Motor neuron (in vitro differentiated cells): ENCODE measurements around the gene TAOK1. TPM values are rescaled to one million over a fixed set of nuclear protein-coding genes. Genes with fewer than 3 reads are reported as not detected.

Experiments
- ATAC-seq, 8 experiments: fragments of 200-7000 bp; cut with Tn5 transposase; replicated peaks in 6 of 8; 2 replicates each; pipeline ENCODE4 v1.8.0; 2021; ENCODE audit warnings: mild to moderate bottlenecking in 8 of 8, moderate library complexity in 8 of 8
- H3K27ac ChIP-seq, 2 donors: fragments of 250-450 bp; sonication (Bioruptor Pico); 2 replicates each; pipeline ENCODE4 v1.9.0; 2021; ENCODE audit warnings: antibody characterized with exemption in 2 of 2, mild to moderate bottlenecking in 2 of 2, moderate library complexity in 1 of 2
- H3K4me1 ChIP-seq, 2 donors: fragments of 250-450 bp; sonication (Bioruptor Pico); replicated peaks in 1 of 2; 2 replicates each; pipeline ENCODE4 v1.6.1; 2021; ENCODE audit warnings: antibody characterized with exemption in 2 of 2, mild to moderate bottlenecking in 2 of 2, moderate library complexity in 1 of 2
- H3K4me3 ChIP-seq, 5 donors: fragments of 250-450 bp; sonication (Bioruptor Pico); 2 replicates each; pipeline ENCODE4 v1.9.0; 2021; ENCODE audit warnings: antibody characterized with exemption in 5 of 5, mild to moderate bottlenecking in 5 of 5, moderate library complexity in 4 of 5
- WGBS, 10 experiments: fragments of 450-650 bp; shearing (Covaris generic); methylation state at CpG; one replicate each; pipeline ENCODE4 v1.0.0; 2022; 5-methylcytosine and 5-hydroxymethylcytosine counted together
- in situ Hi-C, 9 experiments: fragments of 400-800 bp; cut with MboI; loops; one replicate each; pipeline ENCODE4 v1.15.0; 2021; ENCODE audit warnings: low sequenced_read_pairs in 9 of 9, low pct_unique_long_range_greater_than_20kb in 2 of 9; ENCODE audit not compliant: unreplicated experiment in 9 of 9
- total RNA-seq, 8 experiments: library from RNA; unstranded; fragments of 300-600 nt; gene quantifications; 2 replicates each; pipeline versions ENCODE4 v1.2.3 to v1.2.4, GENCODE V29; 2022

The TAOK1 gene
- total RNA-seq, 8 experiments from 2014 or later = 31.1 to 77.9 (median 49.9) TPM

DNA sequence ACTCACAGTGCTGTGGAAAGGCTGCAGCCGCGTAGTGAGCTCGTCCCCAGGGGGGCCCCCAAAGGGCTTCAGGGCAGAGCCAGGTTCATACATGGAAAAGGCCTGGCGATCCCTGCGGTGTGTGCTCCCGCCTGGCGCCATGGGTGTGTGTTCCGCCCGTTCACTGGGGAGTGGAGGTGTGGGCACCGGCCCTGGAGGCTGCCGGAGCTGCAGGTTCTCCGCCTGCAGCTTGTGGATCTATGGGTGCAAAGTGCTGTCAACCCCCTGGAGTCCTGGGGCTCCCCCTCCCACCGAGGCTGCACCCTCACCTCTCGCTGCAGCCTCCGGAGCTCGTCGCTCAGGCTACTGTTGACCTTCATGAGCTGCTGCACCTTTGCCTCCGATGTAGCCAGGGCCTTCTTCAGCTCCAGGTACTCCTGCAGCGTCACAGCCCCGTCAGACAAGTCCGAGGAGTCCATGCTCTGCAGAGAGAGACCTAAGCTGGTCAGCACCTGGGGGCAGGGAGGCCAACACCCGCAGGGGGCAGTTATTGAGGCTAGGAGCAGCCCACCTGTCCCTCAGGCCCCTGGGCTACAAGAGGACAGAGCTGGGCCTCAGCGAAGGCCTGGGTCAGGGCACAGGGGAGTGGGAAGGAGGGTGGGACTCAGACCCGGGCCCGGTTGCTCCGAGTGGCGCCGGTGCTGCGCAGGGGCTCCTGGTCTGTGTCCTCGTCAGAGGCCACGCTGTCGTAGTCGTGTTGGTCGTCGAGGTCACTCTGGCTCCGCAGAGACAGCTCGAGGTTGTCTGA is 186.2 kb downstream of the TAOK1 start:
- H3K4me1 ChIP-seq = peaks cover 13 to 18% of the 10 kb centered on the region in 2 donors
- WGBS, 10 experiments = 67 to 100% (median 92%) methylated on average over 2 to 5 of the region's 37 CpGs; no CpG with 5 or more reads in 5 of the 10 experiments
- no peak overlapping the region for H3K4me3 ChIP-seq
- no peak overlapping the region for H3K27ac ChIP-seq
- in situ Hi-C loops = no loop called here
- ATAC-seq = no peak

- 83 to 100% (median 100%) methylated on average over 1 to 4 of the region's 9 CpGs; no CpG with 5 or more reads in 4 of the 10 experiments for WGBS, 10 experiments
- H3K4me3 ChIP-seq = no peak overlapping the region
- no peak for ATAC-seq
- in situ Hi-C loops = no loop called here
- no peak overlapping the region for H3K27ac ChIP-seq
- H3K4me1 ChIP-seq = peaks cover 18 to 23% of the 10 kb centered on the region in 2 donors
Observed at GRCh38 chr17:29577001-29577370, 186.8 kb downstream of the TAOK1 start.

- Histone ChIP-seq H3K4me1 (peaks cover 14 to 17% of the 10 kb centered on the region in 2 donors), H3K4me3 (no peak overlapping the region)
- in situ Hi-C loops = no loop called here
Observed at GRCh38 chr17:29577385-29578211, 187.4 kb downstream of the TAOK1 start.

GRCh38 chr17:29578626-29579485 is 188.7 kb downstream of the TAOK1 start:
- Histone ChIP-seq H3K4me3 (no peak overlapping the region), H3K27ac (no peak overlapping the region), H3K4me1 (peaks cover 11 to 12% of the 10 kb centered on the region in 2 donors)
- ATAC-seq = no peak
- WGBS, 10 experiments = 60 to 100% (median 100%) methylated on average over 2 to 5 of the region's 14 CpGs; no CpG with 5 or more reads in 5 of the 10 experiments
- in situ Hi-C loops = no loop called here

More at GRCh38 chr17:29577385-29578211, 187.4 kb downstream of the TAOK1 start:
- WGBS, 10 experiments = 50 to 100% (median 77%) methylated on average over 1 to 10 of the region's 22 CpGs; no CpG with 5 or more reads in 4 of the 10 experiments
- H3K27ac ChIP-seq = no peak overlapping the region
- ATAC-seq = peak in 1 of 8 experiments; percentile 36

- in situ Hi-C loops = no loop called here
- 40 to 100% (median 100%) methylated on average over 1 to 5 of the region's 15 CpGs; no CpG with 5 or more reads in 3 of the 10 experiments for WGBS, 10 experiments
- Histone ChIP-seq H3K4me1 (peaks cover 20 to 25% of the 10 kb centered on the region in 2 donors), H3K4me3 (no peak overlapping the region), H3K27ac (no peak overlapping the region)
- peak; percentile 73 to 98 (median 83) for ATAC-seq
Observed at GRCh38 chr17:29579866-29580771, 190.0 kb downstream of the TAOK1 start.

GRCh38 chr17:29581583-29582253 is 191.6 kb downstream of the TAOK1 start:
- ATAC-seq = peak in 5 of 8 experiments; percentile 16 to 49 (median 33)
- in situ Hi-C loops = no loop called here
- H3K4me1 ChIP-seq = peaks cover 20 to 27% of the 10 kb centered on the region in 2 donors
- no peak overlapping the region for H3K4me3 ChIP-seq
- no peak overlapping the region for H3K27ac ChIP-seq
- WGBS, 10 experiments = 80 to 100% (median 80%) methylated on average over 1 to 3 of the region's 20 CpGs; no CpG with 5 or more reads in 7 of the 10 experiments

DNA sequence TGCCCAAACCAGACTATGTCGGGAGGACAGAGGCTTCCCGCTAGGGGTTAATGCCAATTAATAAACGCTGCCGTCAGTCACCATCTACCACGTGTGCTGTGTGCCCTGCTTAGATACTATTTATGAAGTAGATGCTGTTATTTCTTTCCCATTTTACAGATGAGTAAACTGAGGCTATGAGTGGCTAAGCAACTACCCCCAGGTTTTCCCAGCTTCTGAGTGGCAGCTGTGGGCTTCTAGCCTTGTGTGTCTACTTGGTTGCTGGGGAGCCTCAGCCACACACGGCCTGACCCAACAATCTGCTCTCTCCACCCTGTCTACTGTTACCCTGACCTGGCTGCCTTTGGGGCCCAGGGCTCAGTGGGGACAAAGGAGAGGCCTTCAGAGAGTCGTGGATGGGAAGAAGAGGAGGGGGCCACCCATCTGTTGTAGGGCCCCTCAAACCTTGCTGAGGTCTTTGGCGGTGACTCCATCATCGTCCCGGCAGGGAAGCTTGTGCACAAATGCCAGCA is 192.1 kb downstream of the TAOK1 start:
- H3K4me3 ChIP-seq = no peak overlapping the region
- H3K4me1 ChIP-seq = peaks cover 20 to 27% of the 10 kb centered on the region in 2 donors
- ATAC-seq = no peak
- in situ Hi-C loops = no loop called here
- no peak overlapping the region for H3K27ac ChIP-seq
- WGBS, 10 experiments = 48 to 88% (median 80%) methylated on average over 1 to 6 of the region's 10 CpGs; no CpG with 5 or more reads in 5 of the 10 experiments

- H3K4me1 ChIP-seq = peaks cover 22 to 31% of the 10 kb centered on the region in 2 donors
- 95 to 100% (median 98%) methylated on average over 1 to 6 of the region's 13 CpGs; no CpG with 5 or more reads in 4 of the 10 experiments for WGBS, 10 experiments
- ATAC-seq = no peak
- H3K27ac ChIP-seq = no peak overlapping the region
- no peak overlapping the region for H3K4me3 ChIP-seq
- in situ Hi-C loops = no loop called here
Observed at GRCh38 chr17:29582772-29583171, 192.6 kb downstream of the TAOK1 start.

- Histone ChIP-seq H3K4me1 (peaks cover 28 to 35% of the 10 kb centered on the region in 2 donors), H3K4me3 (no peak overlapping the region), H3K27ac (no peak overlapping the region)
- in situ Hi-C loops = no loop called here
- WGBS, 10 experiments = 40 to 100% (median 87%) methylated on average over 1 to 3 of the region's 16 CpGs; no CpG with 5 or more reads in 7 of the 10 experiments
- no peak for ATAC-seq
Observed at GRCh38 chr17:29583324-29584248, 193.4 kb downstream of the TAOK1 start.

GRCh38 chr17:29584452-29585079 is 194.4 kb downstream of the TAOK1 start:
- H3K4me1 ChIP-seq = peaks cover 28 to 35% of the 10 kb centered on the region in 2 donors
- in situ Hi-C loops = no loop called here
- H3K27ac ChIP-seq = no peak overlapping the region
- no peak overlapping the region for H3K4me3 ChIP-seq
- 27 to 100% (median 60%) methylated on average over 1 to 3 of the region's 12 CpGs; no CpG with 5 or more reads in 6 of the 10 experiments for WGBS, 10 experiments
- peak in 1 of 8 experiments; percentile 9 for ATAC-seq
